Measurements from ENCODE around the gene KIF2A. TPM values are rescaled to one million over a fixed set of nuclear protein-coding genes. Genes with fewer than 3 reads are reported as not detected.

KIF2A gene
- total RNA-seq, 2 experiments from 2014 or later, result 50.3 to 90.7 TPM

DNA sequence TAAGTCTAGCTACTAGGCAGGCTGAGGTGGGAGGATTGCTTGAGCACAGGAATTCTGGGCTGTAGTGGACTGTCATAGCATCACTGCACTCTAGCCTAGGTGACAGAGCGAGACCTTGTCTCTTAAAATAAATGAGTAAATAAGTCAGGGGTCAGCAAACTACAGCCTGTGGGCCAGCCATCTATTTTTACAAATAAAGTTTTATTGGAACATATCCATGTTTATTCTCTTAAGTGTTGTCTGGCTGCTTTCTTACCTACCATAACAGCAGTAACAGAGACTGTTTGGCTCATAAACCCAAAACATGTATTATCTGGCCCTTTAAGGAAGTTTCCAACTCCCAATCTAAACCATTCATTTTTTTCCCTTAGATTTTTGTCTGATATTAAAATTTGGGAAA is 68.1 kb downstream of the KIF2A start:
- H3K4me2 ChIP-seq (ENCODE audit: low read length), result no peak overlapping the region
- no peak for DNase-seq (ENCODE audit: low spot score)
- peaks cover 92% of the 10 kb centered on the region for H3K36me3 ChIP-seq (ENCODE audit: insufficient read depth, low read length)
- ChIA-PET POLR2A (no interaction called here), CTCF (ENCODE audit: unreplicated experiment) (no interaction called here)
- no peaks in the 10 kb centered on the region for H3K4me1 ChIP-seq (ENCODE audit: insufficient read depth, low read length, poor library complexity, severe bottlenecking)
- no TSS peak for BruUV-seq (replicated peaks)
- intact Hi-C loops (cut with micrococcal nuclease; ENCODE audit: unreplicated experiment), result no loop called here
- no peaks in the 10 kb centered on the region for H3K79me2 ChIP-seq (ENCODE audit: insufficient read depth, low read depth, low read length)
- H3K9me3 ChIP-seq (ENCODE audit: low read length), result no peaks in the 10 kb centered on the region
- H3K27ac ChIP-seq (ENCODE audit: low read depth, low read length, poor library complexity, severe bottlenecking), result no peak overlapping the region
- H3K4me3 ChIP-seq (ENCODE audit: low read depth, low read length, poor library complexity, severe bottlenecking), result no peak overlapping the region
- no peaks in the 10 kb centered on the region for H4K20me1 ChIP-seq (ENCODE audit: insufficient read depth, low read length)
- TF ChIP-seq, protein P1, sequence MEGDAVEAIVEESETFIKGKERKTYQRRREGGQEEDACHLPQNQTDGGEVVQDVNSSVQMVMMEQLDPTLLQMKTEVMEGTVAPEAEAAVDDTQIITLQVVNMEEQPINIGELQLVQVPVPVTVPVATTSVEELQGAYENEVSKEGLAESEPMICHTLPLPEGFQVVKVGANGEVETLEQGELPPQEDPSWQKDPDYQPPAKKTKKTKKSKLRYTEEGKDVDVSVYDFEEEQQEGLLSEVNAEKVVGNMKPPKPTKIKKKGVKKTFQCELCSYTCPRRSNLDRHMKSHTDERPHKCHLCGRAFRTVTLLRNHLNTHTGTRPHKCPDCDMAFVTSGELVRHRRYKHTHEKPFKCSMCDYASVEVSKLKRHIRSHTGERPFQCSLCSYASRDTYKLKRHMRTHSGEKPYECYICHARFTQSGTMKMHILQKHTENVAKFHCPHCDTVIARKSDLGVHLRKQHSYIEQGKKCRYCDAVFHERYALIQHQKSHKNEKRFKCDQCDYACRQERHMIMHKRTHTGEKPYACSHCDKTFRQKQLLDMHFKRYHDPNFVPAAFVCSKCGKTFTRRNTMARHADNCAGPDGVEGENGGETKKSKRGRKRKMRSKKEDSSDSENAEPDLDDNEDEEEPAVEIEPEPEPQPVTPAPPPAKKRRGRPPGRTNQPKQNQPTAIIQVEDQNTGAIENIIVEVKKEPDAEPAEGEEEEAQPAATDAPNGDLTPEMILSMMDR (conservative IDR thresholded peaks at IDR 0.05; ENCODE audit: low read length), result no peak
- no peak overlapping the region for H2AFZ ChIP-seq (ENCODE audit: low read length)
- H3K9me2 ChIP-seq (ENCODE audit: insufficient read depth, low read length), result no peaks in the 10 kb centered on the region

DNA sequence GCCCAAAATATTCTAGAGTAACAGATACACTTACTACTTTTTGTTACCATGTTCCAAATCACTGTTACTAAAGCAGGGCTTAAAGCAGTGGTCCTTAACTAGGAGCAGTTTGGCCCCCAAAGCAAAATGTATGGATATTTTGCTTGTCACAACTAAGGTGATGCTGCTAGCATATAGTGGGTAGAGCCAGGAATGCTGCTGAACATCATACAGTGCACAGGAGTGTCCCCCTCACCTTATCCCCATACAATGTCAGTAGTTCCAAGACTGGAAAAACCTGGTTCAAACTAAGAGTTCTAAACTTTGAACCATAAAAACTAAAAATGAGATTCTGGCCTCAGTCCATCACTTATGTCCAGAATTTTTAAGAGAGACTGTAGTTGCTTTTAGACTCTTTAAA is 69.6 kb downstream of the KIF2A start:
- no peaks in the 10 kb centered on the region for H3K9me3 ChIP-seq (ENCODE audit: low read length)
- no peak overlapping the region for H3K4me3 ChIP-seq (ENCODE audit: low read depth, low read length, poor library complexity, severe bottlenecking)
- intact Hi-C loops (cut with micrococcal nuclease; ENCODE audit: unreplicated experiment), result no loop called here
- H2AFZ ChIP-seq (ENCODE audit: low read length), result no peak overlapping the region
- H3K79me2 ChIP-seq (ENCODE audit: insufficient read depth, low read depth, low read length), result no peaks in the 10 kb centered on the region
- no peaks in the 10 kb centered on the region for H3K4me1 ChIP-seq (ENCODE audit: insufficient read depth, low read length, poor library complexity, severe bottlenecking)
- no peak overlapping the region for H3K27ac ChIP-seq (ENCODE audit: low read depth, low read length, poor library complexity, severe bottlenecking)
- no peak overlapping the region for H3K4me2 ChIP-seq (ENCODE audit: low read length)
- CTCF ChIA-PET (ENCODE audit: unreplicated experiment), result no interaction called here
- TF ChIP-seq, protein P1 (conservative IDR thresholded peaks at IDR 0.05; ENCODE audit: low read length), result no peak
- no peak for TF ChIP-seq EZH2phosphoT487 (IDR thresholded peaks at IDR 0.05; ENCODE audit: borderline replicate concordance, low read depth, low read length)
- DNase-seq (ENCODE audit: low spot score), result no peak
- no TSS peak for BruUV-seq (replicated peaks)
- POLR2A ChIA-PET, result no interaction called here
- no peaks in the 10 kb centered on the region for H4K20me1 ChIP-seq (ENCODE audit: insufficient read depth, low read length)
- H3K36me3 ChIP-seq (ENCODE audit: insufficient read depth, low read length), result peaks cover 94% of the 10 kb centered on the region
- no peaks in the 10 kb centered on the region for H3K9me2 ChIP-seq (ENCODE audit: insufficient read depth, low read length)

DNA sequence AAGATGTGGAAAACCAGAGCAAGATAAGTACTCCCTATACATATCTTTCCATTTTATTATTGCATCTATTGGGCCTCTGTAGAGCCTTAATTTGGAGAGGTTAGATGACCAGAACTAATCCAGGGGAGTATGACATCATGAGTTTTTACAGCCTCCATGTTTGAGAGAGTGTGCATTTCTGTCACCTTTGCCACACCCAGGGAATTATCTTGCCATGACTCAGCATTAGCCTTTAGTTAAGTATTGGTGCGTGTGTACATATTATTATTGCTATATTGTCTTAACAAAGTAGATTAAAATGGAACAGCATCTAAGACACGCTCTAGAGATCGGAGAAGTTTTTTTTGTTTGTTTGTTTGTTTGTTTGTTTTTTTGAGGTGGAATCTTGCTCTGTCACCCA is 70.1 kb downstream of the KIF2A start:
- DNase-seq (ENCODE audit: low spot score), result no peak

More for the DNA sequence above, 70.1 kb downstream of the KIF2A start:
- Histone ChIP-seq H3K4me3 (ENCODE audit: low read depth, low read length, poor library complexity, severe bottlenecking) (no peak overlapping the region), H3K27ac (ENCODE audit: low read depth, low read length, poor library complexity, severe bottlenecking) (no peak overlapping the region), H3K4me1 (ENCODE audit: insufficient read depth, low read length, poor library complexity, severe bottlenecking) (no peaks in the 10 kb centered on the region), H3K79me2 (ENCODE audit: insufficient read depth, low read depth, low read length) (no peaks in the 10 kb centered on the region), H2AFZ (ENCODE audit: low read length) (no peak overlapping the region), H3K9me3 (ENCODE audit: low read length) (no peaks in the 10 kb centered on the region), H3K9me2 (ENCODE audit: insufficient read depth, low read length) (no peaks in the 10 kb centered on the region), H3K4me2 (ENCODE audit: low read length) (no peak overlapping the region), H4K20me1 (ENCODE audit: insufficient read depth, low read length) (no peaks in the 10 kb centered on the region), H3K36me3 (ENCODE audit: insufficient read depth, low read length) (peaks cover 94% of the 10 kb centered on the region)
- intact Hi-C loops (cut with micrococcal nuclease; ENCODE audit: unreplicated experiment), result no loop called here
- POLR2A ChIA-PET, result interaction anchor here (0.7 kb wide), 1 partner anchor 166 kb away, joined by 3 read pairs; no protein-coding TSS in a partner anchor
- BruUV-seq (replicated peaks), result no TSS peak
- CTCF ChIA-PET (ENCODE audit: unreplicated experiment), result no interaction called here
- no peak for TF ChIP-seq EZH2phosphoT487 (IDR thresholded peaks at IDR 0.05; ENCODE audit: borderline replicate concordance, low read depth, low read length)
- TF ChIP-seq, protein P1 (conservative IDR thresholded peaks at IDR 0.05; ENCODE audit: low read length), result no peak

Data from OCI-LY7 (cell line).